HCEC 1CT (cell line): ENCODE data around the gene ZNRF3.
"Not testable (repeated sequence)": the region's sequence is repeated elsewhere in the genome, so short reads cannot be mapped to it uniquely, and the experiment has no call there.

Experiments
- DNase-seq: peaks from one replicate; pipeline ENCODE4 v3.0.0-alpha.2; 2017

Gene ZNRF3

DNA sequence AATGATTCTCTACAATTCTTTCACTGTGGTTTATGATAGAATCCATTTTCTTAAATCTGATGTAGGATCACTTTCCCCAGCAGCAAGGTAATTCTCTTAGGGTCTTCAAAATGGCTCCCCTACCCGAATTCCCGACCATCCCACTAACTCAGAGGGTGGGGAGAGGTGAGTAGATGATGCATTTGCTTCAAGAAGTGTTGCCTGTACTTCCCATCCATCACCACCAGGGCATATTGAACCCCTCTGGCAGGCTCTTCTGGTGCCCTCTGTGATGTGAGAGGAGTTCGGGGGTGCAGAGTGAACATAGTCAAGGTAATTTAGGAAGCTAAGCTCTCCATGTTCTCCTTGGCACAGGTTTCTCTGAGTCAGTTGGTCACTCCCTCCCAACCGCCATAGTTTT is 52.3 kb downstream of the ZNRF3 start:
- no peak for DNase-seq

DNA sequence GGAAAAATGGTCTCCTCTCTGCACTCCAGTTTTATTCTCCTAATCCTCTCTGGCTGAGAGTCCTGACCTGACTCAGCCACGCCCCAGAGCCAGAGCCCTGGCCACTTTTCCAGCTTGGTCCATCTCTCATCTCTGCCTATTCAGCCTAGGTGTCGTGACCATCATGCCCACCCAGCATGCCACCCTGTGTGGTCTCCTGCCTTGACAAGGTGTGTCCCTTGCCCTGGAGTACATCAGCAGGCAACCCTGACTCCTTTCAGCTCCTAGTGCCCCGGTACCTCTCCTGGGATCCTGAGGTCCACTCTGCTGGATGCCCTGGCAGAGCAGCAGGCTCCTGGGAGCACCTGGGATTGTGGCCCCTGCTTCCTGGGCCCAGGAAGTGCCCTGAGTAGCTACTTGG is 52.8 kb downstream of the ZNRF3 start:
- DNase-seq, result no peak

DNA sequence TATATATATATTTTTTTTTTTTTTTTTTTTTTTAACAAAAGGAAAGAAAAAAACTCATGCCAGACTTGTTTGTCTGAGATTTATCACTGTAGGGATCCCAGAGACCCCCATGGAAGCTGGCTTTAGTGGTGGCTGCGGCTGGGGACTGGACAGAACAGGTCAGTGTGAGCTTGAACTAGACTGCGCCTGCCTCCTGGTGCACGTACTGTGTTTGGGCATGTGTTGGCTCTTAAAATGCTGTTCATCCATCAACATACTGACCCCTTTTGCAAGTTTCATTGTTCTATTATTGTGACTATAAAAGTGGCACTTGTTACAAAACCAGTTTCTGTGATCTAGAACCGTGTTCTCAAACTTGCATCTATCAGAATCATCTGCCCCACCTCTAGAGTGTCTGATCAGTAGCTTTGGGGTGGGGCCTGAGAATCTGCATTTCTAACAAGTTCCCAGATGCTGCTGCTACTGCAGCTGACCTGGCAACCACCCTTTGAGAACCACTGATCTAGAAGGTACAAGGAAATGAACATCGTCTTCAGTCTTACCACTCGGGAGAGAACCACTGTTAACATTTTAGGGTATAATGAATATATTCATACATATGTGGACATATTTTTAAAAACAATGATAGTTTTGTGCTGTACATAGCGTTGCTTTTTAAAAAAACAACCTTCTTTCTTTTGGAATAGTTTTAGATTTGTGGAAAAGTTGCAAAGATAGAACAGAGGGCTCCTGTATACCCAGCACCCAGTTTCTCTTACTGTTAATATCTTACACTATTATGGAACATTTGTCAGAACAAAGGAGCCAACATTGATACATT is 54.0 kb downstream of the ZNRF3 start:
- DNase-seq, result no peak

DNA sequence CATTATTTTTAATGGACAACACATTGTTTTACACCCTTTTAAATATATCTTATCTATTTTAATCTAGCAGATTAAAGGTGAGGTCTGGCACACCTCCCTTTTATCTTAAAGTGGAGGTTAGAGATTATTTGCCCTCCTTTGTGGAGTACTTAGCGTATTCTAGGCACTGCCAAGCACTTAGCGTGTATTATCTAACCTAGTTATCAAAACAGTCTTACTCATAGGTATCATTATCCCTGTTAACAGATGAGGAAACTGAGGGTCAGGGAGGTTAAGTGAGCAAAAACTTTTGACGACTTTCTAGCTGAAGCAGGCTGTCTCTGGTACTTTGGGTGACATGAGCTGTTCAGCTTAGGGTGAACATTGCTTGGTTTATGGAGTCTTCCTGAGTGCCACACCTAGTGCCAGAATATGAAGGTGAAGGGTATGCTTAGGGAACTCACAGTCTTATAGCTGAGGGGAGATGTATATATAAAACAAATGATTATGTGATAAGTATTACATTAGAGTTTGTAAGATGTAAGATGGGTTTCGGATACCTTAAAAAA is 55.0 kb downstream of the ZNRF3 start:
- no peak for DNase-seq

DNA sequence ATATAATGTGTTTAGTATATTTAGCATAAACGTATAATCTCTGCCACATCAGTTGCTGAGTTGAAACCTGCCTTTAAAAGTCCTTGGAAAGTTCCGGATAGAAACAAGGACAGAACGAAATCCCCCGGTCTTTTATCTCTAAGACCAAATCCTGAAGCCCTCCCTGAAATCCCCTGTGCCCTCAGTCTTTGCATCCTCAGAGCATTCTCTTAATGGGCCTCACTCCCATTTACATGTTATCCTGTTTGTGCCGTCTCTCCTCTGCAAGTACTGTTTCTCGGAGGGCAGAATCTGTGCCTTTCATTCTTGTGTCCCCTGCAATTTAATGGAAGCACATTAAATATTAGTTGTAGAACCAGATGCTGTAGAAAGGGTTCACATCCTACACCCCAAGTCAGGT is 56.0 kb downstream of the ZNRF3 start:
- DNase-seq, result no peak

DNA sequence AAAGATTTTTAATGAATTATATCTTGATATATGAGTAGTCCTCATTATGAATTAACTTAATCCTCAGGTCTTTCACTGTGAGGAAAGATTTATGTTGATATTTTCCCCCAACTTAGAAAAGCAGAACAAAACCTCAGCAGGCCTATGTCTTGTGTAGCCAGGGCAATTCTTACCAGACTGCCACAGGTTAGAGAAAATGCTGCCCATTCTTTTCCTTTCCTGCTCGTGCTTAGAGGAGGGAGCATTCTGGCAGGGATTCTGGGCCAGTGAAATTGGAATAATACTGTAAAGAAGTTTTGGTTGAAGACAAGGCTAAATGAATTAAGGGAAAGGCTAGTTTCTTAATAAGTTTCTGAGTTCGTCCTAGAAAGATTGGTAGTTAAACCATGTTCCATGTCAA is 56.6 kb downstream of the ZNRF3 start:
- DNase-seq, result no peak

DNA sequence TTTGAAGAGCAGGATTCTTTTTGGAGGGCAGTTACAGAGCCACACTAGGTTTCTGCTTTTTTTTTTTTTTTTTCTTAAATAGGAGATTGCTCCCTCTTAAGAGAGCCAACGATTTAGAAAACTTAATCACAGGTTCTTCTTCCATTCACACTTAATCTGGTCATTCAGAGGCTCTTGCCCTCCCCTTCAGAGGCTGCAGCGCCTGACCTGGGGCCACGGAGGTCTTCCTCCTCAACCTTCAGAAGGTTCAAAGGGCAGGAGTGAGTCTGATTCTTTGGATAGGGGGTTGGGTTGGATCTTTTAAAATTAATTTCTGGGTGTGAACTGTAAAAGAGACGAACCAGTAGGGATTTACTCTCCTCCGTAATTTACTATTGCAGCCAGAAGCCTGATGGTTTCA is 57.1 kb downstream of the ZNRF3 start:
- no peak for DNase-seq

DNA sequence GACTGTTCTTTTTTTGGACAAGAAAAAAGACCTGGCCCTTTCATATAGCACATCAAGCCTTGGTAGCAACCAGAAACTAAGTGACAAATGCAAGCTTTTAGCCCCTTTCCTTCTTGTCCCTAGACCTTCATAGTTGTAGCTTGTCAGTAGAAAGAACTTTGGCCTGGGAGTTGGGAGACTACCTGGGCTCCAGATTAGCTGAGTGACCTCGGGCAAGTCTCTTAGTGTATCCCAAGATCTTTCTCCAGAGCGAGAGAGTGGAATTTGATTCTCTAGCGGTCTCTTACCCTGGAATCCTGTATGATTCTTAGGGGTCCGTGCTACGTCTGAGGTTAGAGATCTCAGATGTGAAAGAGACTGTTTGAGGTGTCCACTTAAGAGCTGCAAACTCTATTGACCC is 59.0 kb downstream of the ZNRF3 start:
- DNase-seq, result no peak

DNA sequence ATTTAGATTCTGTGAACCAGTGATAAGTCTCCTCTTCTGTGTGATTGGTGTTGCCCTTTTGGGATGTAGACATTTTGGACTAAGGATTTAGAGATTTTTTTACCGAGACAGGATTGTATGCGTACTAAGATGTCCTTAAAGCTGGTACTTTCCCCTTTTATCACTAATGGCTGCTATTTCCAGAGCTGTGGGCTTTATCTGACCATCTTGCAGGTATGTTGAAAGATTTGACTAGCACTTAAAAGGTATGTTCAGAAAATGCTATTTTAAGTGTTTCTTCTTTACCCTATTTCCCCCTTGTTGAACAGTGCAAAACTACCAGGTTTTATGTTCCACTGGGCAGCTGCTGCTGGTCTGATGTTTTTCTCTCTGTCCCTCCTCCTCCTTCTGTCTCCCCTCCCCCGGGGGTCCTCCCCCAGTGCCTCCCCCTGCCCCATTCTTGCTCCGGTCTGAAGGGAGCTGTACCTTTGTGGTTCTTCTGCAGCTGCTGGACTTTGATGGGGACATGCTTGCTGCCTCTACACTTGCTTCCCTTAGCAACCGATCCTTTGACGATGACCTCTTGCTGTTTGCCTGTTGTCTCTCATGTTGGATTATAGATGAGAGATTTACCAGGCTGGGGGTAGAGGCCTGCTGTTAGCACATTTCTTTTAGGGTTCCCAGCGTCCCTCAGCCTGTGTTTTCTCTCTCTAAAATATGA is 59.6 kb downstream of the ZNRF3 start:
- DNase-seq, result no peak

DNA sequence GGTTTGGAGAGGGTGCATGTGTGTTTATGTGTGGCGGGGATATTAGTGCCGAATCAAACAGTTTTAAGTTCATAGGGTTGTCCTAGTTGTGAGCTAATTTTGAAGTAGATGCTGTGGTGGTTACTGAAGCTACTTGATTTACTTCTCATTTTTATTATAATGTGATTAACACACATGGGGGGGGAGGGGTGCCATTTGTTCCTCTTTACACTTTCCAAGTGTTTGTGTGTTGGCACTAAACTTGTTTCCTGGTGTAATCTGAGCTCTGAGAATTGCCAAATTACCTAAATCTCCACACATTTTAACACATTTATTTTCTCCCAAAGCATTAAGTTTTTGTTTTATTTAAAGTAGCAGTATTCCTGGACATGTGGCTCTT is 60.1 kb downstream of the ZNRF3 start:
- no peak for DNase-seq

DNA sequence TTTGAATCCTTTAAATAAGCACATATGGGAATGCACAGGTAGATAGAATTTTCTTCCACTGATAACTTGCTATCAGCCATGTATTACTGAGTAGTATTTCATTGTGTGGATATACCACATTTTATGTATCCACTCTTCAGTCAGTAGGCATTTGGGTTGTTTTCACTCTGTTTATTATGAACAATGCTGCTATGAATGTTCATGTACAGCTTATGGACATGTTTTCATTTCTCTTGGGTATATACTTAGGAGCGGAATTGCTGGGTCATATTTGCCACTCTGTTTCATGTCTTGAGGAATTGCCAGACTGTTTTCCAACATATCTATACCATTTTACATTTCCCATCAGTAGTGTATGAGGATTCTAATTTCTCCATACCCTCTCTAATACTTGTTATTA is 63.8 kb downstream of the ZNRF3 start:
- no peak for DNase-seq

DNA sequence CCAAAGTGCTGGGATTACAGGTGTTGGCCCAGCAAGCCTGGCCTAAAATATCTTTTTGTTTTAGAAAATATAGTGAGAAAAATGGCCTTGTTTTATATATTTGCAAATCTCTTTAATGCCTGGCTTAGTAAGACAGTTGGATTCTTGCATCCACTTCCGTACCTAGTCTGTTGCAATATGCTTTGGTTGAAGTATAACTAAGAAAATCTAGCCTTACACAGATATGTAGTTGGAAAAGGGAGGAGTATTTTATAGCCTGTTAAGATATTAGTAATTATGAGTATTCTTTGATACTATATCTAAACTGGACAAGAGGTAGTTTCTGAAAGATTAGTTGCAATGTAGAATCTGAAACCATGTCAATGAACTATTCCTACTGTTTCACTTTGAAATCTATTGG is 65.1 kb downstream of the ZNRF3 start:
- DNase-seq, result no peak

DNA sequence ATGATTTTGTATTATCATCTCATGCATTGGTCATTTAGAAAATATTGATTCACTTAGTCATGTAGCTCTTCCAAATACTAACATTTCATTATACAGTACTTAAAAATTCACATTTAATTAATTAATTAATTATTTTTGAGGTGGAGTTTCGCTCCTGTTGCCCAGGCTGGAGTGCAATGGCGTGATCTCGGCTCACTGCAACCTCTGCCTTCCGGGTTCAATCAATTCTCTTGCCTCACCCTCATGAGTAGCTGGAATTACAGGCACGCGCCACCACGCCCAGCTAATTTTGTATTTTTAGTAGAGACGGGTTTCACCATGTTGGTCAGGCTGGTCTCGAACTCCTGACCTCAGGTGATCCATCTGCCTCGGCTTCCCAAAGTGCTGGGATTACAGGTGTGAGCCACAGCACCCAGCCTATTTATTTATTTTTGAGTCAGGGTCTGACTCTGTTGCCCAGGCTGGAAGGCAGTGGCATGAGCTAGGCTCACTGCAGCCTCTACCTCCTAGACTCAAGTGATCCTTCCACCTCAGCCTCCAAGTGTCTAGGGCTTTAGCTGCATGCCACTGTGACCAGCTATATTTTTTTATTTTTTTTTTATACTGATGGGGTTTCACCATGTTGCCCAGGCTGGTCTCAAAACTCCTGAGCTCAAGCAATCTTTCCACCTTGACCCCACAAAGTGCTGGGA is 65.6 kb downstream of the ZNRF3 start:
- DNase-seq, result not testable (repeated sequence)

DNA sequence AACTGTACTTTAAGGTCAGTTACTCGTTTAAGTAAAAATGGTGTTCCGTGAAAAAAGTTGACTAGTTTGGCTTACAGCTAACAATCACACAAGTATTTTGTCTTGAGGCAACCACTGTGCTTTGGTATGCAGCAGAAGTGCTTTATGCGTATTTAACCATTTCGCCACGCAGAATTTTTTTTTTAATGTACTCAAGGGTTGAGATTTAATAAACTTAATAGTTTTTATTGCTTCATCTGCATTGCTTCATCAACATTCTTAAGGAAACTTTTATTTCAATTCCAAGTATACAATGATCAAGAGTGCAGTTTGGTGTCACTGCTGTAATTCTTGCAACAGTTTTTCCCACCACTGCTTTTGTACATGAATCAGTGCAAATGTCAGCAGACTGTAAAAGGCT is 66.4 kb downstream of the ZNRF3 start:
- DNase-seq, result no peak

DNA sequence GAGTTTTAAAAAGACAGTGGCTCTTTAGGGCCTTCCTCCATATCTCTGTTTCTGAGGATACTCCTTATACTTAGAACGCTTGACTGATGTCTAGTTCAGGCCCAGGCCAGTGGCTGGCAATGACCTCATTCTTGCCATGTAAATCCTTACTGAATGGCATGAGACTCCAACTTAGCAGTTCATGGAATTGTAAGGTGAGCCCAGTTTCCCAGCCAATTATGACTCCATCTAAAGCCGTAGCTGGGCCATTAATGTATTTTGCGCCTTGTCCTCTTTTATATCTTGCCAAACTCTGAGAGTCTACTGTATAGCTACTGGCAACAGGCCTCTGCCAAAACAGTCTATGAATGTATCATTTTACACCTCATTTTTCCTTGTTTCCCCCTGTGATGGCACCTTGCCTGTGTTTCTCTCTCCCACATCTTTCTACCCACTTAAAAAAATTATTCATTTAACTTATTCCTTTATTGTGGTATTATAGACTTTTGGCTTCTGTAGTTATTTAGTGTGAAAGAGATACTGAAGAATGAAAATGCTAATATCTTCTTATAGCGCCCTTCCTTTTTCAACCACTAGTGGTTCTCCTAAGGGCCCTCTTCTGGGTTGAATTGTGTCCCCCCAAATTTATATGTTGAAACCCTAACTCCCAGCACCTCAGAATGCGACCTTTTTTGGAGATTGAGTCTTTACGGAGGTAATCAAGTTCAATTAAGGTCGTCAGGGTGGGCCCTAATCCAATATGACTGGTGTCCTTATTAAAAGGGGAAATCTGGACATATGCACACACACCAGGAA is 67.4 kb downstream of the ZNRF3 start:
- no peak for DNase-seq

DNA sequence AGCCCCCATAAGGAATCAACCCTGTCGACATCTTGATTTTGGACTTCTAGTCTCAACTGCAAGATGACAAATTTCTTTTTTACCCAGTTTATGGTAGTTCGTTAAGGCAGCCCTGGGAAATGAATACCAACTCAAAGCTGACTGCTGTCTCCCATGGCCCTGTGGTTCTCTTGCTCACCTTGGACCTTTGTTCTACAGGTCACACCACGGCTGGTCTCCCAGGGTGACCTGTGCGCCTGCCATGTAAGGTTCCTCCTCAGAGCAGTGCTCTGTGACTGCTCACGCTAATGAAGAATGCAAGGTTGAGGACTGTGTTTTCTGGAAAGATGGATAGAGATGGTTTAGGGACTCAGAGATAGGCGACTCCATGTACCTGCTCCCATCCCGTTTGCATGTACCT is 68.2 kb downstream of the ZNRF3 start:
- DNase-seq, result no peak

DNA sequence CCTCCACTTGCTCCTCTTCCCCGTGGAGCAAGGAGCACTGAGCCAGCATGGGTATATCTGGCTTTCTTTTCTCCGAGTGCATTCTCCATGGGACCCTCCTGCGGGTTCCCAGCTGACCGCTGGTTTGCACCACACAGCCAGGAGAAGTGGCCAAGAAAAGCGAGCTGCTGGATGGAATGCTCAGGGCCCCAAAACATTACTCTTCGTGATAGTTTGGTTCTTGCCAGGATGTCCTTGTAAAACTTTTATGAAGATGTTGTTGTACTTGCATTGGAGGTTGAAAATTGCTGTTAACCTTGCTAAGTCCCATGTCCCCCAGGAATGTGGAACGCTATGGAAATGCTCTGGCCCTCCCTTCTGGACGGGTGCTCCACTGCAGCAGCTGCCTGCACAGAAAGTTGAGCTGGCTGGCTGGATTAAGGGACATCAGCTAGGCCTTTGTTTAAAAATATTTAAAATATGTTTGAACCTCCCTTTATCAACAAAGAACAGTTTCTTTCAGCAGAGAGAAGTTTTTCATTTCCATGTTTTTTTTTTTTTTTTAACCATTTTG is 68.7 kb downstream of the ZNRF3 start:
- peak; percentile 12 for DNase-seq

DNA sequence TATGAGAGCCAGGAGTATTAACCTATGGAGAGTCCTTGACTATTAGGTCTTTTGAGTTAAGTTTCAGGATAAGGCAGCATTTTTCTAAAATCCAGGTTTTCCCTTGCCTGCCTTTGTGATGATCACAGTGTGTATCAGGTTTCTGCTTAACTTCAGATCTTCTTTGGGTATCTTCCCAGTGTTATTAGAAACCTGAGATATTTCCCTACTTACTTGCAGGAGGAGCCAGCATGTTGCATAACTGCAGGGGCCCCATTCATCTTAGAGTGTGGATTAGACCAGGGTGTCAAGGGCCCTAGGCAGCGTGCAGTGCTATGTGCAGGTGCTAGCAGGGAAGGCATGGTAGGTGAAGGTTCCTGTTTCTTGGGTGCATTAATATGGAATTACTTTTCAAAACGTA is 69.5 kb downstream of the ZNRF3 start:
- DNase-seq, result peak; percentile 36

DNA sequence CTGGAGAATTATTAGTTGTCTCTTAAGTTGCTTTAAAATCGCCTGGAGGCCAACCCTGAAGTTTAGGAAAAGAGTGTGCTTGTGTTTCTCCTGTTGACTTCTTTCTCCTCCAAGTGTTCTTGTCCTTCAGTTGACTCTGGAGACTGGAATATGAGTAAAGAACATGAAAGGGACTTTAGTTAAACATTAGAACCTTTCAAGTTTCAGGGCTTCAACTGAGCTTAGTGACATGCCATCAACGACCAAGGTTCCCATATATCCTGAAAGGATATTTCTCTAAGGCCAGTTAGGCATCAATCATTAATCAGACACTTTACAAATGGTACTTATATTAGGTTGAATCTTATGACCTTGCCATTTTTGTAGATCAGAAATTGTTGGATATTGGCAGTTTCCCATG is 70.0 kb downstream of the ZNRF3 start:
- DNase-seq, result no peak

DNA sequence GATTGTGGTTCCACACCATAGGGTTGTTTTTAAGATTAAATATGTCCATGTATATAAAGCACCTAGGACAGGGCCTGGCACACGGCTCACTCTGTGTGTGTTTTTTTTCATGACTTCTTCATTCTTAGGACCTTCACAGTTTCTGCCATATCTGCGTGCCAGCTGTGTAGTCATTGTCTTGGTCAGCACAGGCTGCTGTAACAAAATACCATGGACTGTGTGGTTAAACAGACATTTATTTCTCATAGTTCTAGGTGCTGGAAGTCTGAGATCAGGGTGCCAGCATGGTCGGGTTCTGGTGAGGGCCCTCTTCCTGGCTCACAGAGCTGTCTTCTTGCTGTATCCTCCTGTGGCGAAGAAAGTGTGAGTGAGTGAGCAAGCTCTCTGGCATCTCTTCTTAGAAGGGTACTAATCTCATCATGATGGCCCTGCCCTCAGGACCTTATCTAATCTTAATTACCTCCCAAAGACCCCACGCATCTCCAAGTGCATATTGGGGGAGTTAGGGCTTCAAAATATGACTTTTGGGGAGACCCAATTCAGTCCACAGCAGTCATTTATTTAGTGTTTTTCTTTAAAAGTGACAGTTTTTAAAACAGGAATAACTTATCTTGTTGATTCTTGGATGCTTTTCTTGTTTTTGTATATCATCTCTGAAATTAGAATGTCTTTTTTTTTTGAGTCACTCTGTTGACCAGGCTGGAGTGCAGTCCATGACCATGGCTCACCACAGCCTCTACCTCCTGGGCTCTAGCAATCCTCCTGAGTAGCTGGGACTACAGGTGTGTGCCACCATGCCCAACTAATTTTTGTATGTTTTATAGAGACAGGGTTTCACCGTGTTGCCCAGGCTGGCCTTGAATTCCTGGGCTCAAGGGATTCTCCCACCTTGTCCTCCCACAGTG is 70.9 kb downstream of the ZNRF3 start:
- DNase-seq, result no peak

DNA sequence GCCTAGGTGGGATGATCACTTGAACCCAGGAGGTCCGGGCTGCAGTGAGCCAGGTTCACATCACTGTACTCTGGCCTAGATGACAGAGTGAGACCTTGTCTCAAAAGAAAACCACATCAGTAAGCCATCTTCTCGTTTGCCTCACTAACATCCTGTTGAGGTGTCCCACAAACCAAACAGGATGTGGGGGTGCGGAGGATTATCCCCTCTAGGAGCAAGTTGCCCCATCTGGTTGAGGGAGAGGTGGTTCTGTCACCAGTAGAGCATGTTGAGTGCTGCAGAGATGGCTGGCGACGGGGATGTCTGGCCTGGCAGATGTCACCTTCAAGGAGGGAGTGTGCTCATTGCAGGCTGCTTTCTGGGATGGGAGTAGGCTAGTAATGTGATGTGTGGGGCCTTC is 72.4 kb downstream of the ZNRF3 start:
- DNase-seq, result peak; percentile 21

DNA sequence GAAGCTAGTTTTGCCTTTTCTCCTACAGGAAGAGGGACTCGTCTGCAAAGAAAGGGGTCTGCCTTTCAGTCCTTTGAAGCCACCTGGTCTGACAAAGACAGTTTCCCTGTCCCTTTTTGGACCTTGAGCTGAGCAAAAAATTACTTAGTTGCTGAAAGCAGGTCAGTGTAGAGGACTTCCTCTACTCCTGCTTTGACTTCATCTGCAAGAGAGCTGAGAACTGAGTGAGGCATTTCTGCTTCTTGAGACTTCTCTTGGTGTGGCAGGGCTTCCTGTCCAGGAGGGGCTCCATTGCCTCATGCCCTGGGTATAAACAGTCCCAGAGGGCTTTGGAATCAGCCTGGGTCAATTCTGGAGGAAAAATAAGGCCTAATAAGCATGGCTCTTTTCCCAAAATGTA is 73.1 kb downstream of the ZNRF3 start:
- no peak for DNase-seq
